ENCODE results near the gene ATP1B3.
"Not testable (repeated sequence)": the region's sequence is repeated elsewhere in the genome, so short reads cannot be mapped to it uniquely, and the experiment has no call there.

Gene ATP1B3

DNA sequence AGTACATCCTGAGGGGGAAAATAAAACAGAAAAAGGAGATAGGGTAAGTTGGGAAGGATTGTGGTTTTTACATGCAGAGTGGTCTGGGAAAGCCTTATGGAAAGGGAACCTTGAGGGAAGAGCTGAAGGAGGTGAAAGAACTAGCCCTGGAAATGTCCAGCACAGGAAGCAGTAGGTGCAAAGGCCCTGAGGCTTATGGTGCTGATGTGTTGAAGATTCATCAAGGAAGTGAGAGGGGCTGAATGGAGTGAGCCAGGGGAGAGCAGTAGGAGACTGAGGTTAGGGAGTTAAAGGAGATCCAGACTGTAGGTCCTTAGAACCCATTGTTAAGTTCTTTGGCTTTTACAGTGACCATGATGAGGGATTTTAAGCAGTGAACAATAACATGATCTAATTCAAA is 33.0 kb downstream of the ATP1B3 start:
- DNase-seq (ENCODE audit: low spot score) = no peak

DNA sequence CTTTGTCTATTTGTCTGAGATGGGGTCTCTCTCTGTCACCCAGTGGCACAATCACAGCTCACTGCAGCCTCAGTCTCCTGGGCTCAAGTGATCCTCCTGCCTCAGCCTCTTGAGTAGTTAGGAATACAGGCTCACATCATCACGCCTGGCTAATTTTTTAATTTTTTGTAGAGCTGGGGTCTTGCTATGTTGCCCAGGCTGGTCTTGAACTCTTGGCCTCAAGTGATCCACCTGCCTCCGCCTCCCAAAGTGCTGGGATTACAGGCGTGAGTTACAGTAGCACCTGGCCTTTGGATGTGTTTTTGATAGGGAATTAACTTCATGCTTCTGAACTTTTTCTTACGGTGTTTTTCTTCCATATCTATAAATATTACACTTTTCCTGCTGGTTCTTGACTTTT is 33.5 kb downstream of the ATP1B3 start:
- DNase-seq (ENCODE audit: low spot score) = not testable (repeated sequence)

DNA sequence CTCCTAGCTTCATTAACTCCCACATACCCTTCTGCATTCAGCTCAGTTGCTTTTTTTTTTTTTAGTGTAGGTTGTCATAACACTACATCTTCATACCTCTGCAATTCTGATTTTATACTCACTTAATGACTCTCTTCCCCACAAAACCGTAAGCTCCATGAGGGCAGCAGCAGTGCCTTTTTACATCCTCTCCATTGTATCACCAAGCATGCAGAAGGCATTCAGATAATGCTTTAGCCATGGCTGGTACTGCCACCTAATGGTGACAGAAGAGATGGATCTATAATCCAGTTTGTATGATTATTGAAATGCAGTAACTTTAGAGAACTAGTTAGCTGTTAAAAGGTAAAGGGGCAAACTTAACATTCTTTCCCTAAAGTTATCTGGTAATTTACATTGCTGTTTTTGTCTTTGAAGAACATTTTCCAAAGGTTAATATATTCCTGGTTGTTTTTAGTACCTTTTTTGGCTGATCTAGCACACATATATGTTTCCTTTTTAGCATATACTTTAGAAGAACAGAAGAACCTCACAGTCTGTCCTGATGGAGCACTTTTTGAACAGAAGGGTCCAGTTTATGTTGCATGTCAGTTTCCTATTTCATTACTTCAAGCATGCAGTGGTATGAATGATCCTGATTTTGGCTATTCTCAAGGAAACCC is 36.8 kb downstream of the ATP1B3 start:
- peak; percentile 80 for DNase-seq (ENCODE audit: low spot score)

DNA sequence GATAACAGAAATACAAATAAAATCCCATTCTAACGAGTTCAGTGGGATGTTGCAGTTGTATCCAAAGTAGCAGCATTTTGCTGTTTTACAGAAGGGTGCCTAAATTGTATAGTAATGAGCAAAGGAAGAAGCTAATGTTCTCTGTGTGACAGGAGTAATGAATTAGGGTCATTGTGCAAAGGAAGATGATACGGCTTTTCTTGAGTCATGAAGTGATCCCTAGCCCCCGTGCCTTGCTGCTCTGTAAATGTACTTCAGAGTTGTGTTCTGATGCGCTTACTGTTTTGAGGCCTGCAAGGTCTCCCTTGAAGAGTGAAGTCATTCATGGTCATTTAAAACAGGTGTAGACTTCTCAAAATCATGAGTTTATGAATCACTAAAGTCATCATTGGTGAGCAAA is 37.9 kb downstream of the ATP1B3 start:
- DNase-seq (ENCODE audit: low spot score) = no peak

DNA sequence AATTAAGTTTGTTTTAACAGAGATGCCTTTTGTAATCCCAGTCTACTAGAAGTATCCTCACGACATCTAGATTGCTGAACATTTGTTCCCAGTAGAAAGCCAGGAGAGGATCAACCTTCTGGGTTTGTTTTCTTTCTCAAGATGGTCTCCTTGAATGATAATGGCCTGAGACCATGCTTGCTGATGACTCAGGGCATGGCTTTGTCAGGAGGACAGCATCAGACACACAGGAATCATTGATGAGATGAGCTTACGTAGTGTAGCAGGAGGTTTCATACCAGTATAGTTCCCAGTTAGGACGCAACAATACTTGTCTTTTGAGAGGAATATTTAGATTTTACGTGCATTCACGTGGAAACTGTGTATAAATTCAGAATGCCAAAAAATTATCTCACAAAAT is 38.6 kb downstream of the ATP1B3 start:
- no peak for DNase-seq (ENCODE audit: low spot score)

DNA sequence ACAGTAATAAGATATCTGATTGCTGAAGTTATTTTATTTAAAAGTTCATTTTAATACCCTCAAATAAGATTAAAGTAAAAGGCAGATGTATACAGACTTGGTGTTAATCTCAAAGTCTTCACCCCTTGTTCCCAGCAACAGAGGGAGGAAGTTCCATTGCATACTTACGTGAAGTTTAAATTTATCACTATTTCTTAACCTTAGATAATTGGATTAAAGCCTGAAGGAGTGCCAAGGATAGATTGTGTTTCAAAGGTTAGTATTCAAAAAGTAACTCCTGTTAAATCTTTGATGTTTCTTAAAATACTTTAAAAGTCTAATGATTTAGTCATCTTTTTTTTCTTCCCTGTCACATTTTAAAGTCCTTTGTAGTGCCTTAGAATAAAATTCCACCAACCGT is 39.3 kb downstream of the ATP1B3 start:
- no peak for DNase-seq (ENCODE audit: low spot score)

DNA sequence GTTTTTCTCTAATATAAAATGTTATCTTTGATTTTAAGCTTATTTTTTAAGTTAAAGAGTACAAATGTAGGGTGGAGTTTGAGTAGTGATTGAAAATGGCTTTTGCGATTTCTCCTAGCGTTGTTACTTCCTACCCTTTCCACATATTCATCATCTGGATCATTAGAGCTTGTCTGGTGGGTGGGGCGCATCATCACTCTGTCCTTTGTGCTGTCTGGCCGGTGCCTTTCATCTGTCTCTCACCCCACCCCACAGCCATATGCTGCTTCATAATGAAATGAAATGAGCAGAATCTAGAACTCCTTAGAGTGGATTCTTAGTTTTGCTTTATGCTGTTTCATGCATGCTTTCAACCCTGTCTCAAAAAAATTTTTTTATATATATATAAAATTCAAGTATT is 44.3 kb downstream of the ATP1B3 start:
- DNase-seq (ENCODE audit: low spot score) = no peak

DNA sequence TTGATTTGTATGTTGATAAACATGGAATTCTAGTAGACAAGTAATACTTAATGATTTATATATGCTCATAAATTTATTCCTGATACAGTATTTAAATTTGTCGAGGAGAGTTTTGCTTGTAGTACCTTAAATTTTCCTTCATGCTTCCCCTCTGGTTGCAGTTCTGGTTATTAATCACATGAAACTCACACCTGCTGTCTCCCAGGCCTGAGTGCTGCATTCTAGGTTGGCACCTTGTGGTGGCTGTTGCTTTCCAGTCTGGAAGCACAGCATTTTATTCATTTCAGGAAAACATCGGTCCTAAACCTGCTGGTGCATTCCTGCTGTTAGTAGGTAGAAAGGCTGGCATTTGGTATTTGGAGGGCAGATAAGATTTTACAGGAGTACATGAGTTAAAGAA is 44.9 kb downstream of the ATP1B3 start:
- no peak for DNase-seq (ENCODE audit: low spot score)

DNA sequence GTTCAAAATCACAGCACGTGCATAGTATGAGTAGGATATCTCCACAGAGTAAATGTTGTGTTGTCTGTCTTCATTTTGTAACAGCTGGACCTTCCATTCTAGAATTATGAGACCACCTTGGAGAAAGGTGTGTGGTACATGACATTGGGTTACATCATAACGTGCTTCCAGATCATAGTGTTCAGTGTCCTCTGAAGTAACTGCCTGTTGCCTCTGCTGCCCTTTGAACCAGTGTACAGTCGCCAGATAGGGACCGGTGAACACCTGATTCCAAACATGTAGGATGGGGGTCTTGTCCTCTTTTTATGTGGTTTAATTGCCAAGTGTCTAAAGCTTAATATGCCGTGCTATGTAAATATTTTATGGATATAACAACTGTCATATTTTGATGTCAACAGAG is 49.2 kb downstream of the ATP1B3 start:
- DNase-seq (ENCODE audit: low spot score) = not testable (repeated sequence)

DNA sequence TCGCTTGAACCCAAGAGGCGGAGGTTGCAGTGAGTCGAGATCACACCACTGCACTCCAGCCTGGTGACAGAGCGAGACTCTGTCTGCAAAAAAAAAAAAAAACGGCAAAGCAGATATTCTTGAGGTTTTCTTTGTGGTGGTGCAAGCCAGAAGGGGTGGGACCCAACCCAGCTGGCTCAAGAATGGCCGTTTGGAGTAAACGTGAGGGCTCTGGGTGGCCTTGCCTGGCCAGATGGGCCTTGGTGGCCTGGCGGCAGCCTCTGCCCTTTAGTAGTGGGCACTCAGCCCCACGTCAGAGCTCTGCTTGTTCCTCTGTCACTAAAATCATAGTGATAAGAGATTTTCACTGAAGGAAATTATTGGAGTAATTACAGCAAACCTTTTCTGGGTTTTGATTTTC is 50.5 kb downstream of the ATP1B3 start:
- DNase-seq (ENCODE audit: low spot score) = no peak

DNA sequence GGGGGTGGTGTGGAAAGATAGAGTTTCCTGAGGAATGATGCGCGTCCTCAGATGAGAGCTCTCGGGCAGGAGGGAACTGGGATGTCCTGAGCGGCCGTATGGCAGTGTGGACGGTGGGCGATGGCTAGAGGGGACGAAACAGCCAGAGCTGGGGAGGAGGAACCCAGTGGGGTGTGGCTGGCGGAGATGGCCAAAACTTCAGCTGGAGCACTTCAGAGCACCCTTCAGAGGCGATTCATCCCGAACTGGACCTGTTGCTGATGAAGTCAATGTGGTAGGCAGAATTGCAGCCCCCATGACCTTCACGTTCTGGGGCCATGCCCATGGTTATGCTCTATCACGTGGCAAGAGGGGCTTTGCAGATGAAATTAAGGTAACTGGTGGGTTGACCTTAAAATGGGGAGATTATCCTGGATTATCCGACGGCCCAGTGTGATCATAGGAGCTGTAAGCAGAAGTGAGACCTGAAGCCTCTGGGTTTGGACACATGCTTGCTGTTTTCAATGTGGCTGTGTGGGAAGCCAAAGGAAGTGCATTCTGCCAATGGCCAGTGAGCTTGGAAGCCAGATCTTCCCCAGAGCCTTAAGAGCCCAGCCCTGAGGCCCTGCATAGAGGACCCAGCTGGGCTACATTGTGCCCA is 52.3 kb downstream of the ATP1B3 start:
- no peak for DNase-seq (ENCODE audit: low spot score)

DNA sequence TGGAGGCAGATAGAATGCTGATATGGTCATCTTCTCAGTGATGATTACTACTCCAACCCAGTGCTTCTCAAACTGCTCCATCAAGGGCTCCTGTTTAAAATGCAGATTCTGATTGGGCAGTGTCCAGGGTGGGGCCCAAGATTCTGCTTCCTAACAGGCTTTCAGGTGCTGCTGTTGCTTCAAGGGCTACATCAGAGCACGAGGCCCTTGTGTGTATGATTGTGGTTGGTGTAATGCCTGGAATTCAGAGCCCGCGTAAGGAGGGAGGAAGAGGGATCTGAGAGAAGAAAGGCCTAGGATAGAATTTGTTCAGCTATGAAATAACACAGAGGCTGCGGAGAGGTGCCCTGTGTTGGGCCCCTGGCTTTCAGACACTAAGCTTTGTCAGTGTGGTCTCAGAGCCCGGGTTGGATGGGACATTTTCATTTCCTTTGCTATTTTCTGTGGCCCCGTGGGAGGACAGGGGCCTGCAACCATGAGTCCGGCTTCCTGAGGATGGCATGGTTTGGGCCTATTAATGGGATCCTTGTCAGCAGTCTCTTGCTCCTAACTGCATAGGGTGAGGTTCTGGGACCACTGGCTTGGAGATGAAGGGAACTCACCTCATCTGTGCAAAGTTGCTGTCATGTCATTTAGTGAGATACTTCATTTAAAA is 53.0 kb downstream of the ATP1B3 start:
- no peak for DNase-seq (ENCODE audit: low spot score)

DNA sequence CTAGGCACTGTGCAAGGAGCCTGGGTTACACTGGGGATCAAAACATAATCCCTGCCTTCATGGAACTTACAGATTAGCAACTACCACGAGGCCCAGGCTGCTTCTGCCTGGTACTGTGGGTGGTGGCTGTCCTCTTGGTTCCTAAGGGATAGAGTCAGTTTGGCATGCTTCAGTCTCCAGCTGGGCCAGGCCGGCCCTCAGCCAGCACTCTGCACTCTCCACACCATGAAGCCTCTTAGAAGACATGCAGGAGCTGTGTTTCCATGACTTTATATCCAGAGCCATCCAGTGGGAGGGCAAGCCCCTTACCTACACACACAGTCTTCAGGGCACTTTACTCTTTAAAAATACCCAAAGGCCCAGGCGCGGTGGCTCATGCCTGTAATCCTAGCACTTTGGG is 54.4 kb downstream of the ATP1B3 start:
- no peak for DNase-seq (ENCODE audit: low spot score)

DNA sequence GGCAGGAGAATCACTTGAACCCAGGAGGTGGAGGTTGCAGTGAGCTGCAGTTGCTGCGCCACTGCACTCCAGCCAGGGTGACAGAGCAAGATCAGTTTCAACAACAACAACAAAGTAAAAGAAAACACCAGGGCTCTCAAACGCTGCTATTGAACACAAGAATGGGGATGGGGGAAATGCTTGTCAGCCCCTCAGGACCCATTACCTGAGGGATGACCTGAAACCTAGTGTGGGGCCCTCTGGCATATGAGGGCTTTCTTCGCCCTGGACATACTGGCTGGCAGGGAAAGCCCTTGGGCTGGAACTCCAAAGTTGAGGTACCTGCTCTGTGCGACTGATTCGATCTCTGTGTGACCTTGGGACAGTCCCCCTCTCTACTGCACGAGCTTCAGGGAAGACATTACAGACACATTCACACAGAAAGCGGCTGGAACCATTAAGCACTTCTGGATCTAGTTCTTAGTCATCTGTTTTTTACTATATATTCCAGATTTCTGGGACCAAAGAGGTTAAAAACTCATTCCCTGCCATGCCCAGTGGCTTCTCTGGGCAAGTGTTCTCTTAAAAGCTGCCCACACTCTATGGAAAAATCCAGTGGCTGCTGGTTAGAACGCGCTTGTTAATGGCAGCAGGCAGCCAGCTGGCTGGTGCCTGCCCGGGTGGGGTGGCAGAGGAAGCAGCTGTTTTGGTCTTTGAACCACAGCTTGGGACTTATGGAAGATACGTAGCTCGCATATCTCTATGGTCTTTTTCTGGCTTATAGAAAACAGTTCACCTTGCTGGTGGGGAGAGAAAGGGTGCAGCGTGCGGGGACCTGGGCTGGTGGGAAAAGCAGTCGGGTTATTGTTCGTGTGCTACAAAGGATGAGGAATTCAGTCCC is 57.2 kb downstream of the ATP1B3 start:
- no peak for DNase-seq (ENCODE audit: low spot score)

DNA sequence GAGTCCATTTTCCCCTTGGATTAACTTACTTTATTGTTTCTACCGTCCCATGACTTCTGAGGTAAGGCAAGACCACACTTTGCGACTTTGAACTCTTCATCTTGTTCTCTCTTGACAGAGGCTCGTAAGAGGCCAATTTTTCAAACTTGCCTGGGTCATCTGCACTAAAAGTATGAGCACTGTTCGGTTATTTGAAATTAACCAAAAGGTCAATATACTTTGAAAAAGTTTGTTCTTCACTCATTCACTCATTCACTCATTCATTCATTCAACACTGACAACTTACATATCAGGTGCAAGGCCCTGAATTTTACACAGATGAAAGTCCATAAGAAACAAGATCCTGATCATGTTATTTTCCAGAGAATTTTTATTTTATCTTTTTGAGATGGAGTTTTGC is 57.9 kb downstream of the ATP1B3 start:
- DNase-seq (ENCODE audit: low spot score) = no peak

DNA sequence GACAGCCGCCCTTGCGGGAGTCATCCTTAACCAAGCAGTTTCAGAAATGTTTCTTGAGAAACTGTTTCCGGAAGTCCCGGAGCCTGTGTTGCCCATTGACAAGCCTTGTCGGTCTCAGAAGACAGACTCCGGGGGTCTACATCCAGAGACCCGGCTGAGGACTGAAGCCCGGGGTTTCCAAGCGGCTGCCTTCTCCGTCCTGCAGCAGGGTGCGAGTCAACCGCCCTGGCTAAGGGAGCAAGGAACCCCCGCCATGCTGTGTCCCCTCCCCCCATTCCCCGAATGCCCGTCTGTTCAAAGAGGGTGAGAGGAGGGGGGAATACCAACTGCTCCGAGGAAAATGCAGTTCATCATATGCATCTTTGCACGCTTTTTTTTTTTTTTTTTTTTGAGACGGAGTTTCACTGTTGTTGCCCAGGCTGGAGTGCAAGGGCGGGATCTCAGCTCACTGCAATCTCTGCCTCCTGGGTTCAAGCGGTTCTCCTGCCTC is 61.6 kb downstream of the ATP1B3 start:
- no peak for DNase-seq (ENCODE audit: low spot score)

DNA sequence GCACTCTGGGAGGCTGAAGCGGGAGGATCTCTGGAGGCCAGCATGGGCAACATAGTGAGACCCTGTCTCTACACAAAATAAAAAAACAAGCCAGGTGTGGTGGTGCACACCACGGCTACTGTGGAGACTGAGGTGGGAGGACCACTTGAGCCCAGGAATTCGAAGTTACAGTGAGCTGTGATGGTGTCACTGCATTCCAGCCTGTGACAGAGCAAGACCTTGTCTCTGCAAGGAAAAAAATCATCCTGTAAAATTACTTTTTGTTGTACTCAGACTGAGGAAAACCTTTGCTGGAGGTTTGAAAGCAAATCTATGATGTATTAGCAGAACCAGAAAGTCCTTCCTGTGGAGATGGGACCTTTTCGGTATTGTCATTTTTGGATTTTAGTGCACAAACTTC is 63.3 kb downstream of the ATP1B3 start:
- no peak for DNase-seq (ENCODE audit: low spot score)

DNA sequence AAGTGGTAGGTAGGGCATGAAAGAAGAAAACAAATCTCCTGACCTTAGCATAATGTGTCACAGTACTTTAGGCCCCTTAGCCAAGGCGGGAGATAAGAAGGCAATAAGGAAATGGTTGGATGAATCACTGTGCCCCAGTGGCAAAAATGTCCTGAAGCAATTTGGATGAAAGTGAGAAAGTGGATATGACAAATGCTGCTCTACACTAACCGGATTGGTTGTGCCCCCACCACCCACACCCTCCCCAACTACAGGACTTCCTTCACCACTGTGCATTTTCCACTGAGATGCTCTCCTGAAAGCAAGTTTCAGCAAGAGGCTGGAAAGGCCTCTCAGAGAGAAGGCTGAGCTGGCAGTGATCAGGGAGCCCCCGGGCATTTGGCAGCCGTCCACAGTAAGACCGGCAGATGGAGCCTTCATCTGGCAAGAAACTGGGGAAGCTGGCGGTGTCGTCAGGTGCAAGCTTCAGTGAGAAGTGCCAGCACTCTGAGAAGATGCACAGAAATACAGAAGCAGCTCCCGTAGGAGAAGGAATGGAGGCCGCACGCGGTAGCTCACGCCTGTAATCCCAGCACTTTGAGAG is 63.8 kb downstream of the ATP1B3 start:
- no peak for DNase-seq (ENCODE audit: low spot score)

DNA sequence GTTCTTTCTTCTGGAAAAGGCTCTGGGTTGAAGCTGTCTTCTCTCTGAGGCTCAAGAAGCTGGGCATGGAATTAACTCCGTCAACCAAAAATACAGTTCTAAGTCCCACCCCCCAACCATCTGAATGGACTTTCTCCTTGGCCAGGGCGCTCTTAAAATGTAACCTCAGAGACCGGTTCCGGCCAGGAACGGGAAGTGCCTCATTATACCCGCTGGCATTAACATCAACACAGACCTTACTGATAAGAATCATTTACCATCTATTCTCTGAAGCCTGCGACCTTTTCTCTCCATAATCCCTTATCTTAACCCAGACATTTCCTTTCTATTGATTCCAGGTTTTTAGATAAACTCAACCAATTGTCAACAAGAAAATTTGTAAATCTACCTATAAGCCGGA is 64.7 kb downstream of the ATP1B3 start:
- no peak for DNase-seq (ENCODE audit: low spot score)

DNA sequence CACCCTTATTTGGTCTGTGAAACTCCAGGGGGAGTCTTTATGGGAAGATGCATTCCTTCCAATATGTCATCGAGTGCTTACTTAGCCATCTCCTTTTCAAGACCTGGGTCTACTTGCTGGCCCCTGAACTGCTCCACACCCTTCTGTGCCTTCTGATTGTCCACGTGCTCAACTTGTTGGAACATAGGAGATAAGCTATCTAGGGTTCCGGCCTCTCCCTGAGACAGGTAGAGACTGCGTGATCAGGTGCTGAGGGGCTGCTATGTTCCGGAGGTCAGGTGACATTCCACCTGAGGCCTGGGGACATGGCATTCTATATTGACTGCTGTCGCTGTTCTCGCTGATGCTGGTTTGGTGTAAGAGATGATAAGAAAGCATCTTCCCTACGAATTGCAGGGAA is 65.6 kb downstream of the ATP1B3 start:
- no peak for DNase-seq (ENCODE audit: low spot score)

DNA sequence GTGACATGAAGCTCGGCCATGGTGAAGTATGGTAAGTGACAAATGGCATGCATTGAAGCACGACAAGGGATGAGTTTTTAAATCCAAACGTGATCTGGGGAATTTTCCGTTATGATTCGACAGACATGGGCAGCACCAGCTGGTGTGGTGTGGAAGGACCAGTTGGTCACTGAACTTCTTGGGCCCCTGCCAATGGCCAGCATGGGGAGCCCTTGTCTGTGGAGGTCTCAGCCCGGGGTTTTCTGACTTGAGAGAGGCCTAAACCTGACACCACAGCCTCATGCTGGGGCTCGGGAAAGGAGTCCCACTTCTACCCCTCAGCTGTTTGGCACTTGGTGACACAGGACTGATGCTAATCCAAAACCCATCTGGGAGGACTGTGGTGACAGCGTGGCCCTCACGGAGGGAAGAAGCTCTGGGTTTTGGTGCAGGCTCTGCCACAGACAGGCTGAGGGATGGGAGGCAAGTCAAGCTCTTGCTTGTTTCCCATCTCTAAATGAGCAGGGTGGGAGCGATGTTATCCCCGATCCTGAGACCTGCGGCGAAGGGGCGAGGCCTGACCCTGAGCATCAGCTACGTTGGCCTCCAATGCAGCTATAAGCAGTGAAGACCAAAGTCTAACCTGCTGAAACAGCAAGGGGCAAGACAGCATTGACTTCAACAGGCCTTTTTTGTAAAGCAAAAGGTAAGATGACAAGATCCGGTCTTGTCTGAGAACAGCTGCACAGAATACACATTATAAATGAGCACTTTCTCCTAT is 69.5 kb downstream of the ATP1B3 start:
- DNase-seq (ENCODE audit: low spot score) = no peak
